Measurements from ENCODE around the gene CYBC1.

DNA sequence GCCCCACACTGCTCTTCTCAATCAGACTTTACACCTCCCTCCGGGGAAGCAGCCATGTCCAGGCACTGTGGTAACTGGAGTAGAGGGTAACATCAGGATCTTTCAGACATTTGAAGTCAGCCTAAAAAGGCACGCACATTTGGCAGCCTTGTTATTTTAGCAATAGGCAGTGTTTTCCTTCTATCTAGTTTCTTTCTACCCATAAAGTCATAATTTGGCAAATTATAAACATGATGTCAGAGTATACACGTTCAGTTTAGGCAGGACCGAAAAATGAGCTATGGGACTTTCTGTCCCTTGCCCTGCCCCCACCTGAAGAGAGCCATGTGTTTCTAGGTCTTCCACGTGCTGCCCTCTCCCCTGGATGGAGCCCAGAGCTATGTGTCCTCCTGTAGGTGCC is 29.1 kb upstream of the CYBC1 start:
- no peak for TF ChIP-seq EZH2 (IDR thresholded peaks at IDR 0.05; ENCODE audit: borderline replicate concordance, insufficient read depth, low read depth, low read length, poor library complexity, severe bottlenecking)
- TF ChIP-seq, protein P1, sequence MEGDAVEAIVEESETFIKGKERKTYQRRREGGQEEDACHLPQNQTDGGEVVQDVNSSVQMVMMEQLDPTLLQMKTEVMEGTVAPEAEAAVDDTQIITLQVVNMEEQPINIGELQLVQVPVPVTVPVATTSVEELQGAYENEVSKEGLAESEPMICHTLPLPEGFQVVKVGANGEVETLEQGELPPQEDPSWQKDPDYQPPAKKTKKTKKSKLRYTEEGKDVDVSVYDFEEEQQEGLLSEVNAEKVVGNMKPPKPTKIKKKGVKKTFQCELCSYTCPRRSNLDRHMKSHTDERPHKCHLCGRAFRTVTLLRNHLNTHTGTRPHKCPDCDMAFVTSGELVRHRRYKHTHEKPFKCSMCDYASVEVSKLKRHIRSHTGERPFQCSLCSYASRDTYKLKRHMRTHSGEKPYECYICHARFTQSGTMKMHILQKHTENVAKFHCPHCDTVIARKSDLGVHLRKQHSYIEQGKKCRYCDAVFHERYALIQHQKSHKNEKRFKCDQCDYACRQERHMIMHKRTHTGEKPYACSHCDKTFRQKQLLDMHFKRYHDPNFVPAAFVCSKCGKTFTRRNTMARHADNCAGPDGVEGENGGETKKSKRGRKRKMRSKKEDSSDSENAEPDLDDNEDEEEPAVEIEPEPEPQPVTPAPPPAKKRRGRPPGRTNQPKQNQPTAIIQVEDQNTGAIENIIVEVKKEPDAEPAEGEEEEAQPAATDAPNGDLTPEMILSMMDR (IDR thresholded peaks at IDR 0.05) = no peak

All from B cell (primary cell).